Globus pallidus (tissue), 1 donor: ENCODE measurements around the gene CNOT6L.

Source experiments
- DNase-seq: peaks from one replicate; pipeline ENCODE4 v3.0.0-alpha.2; 2015; ENCODE audit warnings: low spot score

The CNOT6L gene

DNA sequence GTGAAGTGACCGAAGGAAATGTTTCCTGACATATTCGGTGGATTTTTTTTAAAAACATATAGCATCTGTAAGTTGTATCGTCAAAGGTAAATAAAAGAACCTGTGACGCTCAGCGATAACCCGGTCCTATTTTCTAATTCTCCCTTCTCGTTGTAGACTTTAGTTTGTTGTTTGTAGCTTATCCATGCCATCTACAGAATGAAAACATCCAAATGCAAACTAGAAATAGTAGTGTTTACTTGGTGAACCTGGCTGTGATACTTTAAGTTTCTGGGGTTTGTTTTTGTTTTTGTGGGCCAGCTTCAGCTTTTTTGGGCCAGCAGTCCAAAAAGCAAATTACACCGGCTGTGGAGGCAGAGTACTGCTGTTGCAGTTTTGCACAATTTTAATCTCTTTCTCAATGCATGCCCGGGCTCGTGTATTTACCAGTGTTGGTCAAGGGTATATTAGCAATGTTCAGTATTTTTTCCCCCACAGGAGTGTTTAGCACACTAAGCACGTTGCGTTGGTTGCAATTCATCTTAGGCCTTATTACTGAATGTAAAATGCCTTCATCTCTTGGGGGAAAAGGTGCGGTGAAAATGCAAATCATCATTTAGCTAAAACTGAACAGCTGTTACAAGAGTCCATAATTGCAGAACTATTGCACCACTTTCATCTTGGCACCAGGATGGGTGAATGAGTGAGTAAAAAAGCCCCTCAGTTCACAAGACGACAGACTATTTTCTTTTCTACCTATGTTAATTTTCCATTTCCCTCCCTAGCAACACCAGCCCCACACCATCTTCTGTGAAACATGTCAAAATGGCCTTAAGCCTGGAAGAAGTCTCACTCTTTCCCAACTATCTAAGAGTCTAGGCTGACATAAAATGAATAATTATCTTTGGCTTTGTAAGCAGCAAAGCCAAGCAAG, 1.7 kb upstream of the CNOT6L start:
- peak; percentile 29 for DNase-seq

DNA sequence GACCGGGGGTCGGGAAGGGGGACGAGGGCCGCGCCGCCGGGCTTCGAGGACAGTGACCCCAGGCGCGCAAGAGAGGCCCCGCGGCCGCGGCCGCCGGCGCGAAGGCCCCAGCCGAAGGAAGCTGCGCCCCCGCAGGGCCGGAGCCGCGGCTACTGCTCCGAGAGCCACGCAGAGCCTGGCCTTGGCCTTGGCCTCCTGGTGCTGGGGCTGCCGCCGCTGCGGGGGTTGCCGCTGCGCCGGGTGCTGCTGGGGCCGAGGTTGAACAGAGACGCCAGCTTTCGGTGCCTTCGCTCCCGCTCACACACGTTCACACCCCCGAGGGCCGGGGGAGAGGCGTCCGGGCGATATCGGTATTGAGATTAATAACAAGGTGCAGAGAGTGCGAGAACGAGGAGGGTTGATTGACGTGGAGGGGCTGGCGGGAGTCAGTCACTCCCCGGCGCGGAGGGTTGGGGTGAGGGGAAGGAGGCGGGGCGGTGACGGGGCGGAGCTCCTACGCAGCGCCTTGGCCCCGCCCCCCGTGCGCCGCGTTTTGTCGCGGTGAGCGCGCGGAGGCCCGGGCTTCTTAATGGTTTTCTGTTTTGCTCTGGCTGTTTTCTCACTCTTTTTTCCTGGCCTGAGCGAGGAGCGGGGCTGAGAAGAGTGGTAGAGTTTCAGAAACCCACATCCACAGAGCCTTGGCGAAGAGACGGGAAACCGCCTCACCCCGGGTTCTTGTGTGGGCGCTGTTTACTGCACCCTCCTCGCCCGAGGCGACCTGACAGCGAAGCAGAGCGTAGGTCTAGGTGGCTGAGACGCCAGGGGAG, 878 bp upstream of the CNOT6L start:
- DNase-seq = peak; percentile 93

- DNase-seq = no peak
Observed at GRCh38 chr4:77819404-77819842, 255 bp upstream of the CNOT6L start.

- DNase-seq = peak; percentile 83
Observed at GRCh38 chr4:77818073-77818601, 1.0 kb downstream of the CNOT6L start.

GRCh38 chr4:77817304-77818072, 1.7 kb downstream of the CNOT6L start:
- DNase-seq = no peak

DNA sequence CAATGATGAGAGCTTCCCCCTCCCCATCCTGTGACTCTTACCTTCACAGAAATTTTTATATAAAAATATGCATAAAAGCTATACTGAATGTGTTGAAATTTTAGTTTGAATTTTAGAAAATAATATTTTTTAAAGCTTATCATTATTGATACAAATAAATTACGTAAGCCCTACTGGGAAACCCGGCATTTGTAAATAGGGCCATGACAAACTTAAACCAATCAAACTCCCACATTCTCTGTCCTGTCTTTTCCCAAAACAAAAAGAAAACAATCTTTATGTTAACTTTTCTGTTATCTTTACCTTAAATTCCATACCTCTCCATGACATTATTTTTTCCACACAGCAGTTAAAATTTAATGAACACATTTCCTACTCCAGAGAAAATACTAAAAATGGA, 2.6 kb downstream of the CNOT6L start:
- DNase-seq = no peak

DNA sequence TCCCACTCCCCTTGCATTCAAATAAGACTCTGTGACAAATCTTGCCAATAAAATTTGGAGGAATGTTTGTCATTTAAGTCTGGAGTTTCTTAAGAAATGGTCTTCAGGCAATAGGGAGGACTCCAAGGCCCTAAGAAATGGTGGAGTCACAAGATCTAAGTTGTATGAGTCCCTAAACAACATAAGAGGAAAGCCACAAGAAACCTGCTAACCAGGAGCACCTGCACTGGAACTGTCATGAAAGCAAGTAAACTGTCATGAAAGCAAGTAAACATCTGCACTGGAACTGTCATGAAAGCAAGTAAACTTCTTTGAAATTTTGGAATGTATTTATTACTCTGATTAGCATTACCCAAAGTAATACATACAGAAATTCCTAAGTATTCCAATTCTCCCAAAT, 3.5 kb downstream of the CNOT6L start:
- DNase-seq = no peak

DNA sequence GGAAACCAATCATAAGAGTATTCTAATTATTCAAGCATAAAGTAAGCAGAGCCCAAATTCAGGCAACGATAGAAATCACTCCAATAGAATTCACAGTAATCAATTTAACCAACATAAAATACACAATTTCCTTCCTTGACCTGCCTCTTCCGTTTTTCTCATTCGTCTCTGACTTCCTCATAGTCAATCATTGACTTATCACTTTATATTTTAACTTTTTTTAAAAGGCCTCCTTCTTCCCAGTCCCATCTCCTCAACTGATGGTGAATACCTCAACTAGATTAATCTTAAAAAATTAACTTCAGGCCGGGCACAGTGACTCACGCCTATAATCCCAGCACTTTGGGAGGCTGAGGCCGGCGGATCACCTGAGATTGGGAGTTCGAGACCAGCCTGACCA, 13.3 kb downstream of the CNOT6L start:
- DNase-seq = no peak

DNA sequence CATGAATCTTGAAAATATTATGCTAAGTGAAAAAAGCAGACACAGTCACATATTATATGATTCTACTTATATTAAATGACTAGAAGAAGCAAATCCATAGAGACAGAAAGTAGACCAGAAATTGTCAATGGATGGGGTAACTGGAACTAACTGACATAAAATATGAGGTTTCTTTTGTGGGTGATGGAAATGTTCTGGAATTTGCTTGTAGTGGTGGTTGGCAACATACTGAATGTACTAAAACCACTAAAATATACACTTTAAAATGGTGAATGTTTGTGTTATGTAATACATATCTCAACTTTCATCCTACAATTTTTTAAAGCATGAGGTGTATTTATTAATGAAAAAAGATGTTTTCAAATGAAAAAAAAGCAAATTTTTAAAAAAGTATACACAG, 14.7 kb downstream of the CNOT6L start:
- DNase-seq = no peak

DNA sequence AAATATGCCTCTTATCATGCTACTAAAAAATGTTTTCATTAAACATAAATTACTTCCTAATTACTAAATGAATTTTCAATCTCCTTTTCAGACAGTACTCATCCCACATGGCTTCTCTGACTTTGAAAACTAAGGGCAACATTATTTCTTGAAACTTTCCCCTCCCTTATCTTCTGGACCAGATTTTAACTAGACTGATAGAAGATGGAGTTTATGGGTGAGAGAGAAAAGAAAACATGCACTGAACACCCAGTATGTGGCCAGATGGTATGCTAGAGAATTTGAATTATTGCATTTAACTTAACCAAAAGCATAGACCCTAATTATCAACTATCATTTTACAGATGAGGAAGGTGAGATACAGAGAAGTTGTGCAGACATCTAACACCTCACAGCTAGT, 16.8 kb downstream of the CNOT6L start:
- DNase-seq = no peak

GRCh38 chr4:77801260-77801608, 17.9 kb downstream of the CNOT6L start:
- DNase-seq = no peak

GRCh38 chr4:77800483-77801259, 18.5 kb downstream of the CNOT6L start:
- no peak for DNase-seq

DNA sequence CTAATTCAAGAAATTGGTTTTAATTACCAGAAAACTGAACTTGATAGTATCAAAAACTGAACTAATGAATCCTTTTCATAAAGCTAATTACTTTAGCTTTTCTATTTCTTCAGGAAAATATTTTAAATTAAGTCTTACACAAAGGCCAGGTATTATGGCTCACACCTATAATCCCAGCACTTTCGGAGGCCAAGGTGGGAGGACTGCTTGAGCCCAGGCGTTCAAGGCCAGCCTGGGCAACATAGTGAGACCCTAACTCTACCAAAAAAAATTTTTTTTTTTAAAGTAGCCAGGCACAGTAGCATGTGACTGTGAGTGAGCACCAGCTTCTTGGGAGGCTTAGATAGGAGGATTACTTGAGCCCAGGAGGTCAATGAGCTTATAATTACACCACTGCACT, 19.1 kb downstream of the CNOT6L start:
- DNase-seq = no peak

DNA sequence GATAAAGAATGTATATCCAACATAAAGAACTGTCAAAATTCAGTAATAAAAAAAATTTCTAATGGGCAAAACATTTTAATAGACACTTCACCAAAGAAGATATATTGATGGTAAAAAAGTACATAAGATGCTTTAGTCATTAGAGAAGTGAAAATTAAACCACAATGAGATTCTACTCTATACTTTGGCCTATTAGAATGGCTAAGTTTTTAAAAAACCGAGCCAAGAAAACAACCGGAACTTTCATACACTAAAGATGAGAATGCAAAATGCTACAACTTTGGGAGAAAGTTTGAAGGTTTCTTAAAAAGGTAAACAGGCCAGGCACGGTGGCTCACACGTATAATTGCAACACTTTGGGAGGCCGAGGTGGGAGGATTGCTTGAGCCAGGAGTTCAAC, 20.8 kb downstream of the CNOT6L start:
- no peak for DNase-seq

- DNase-seq = no peak
Observed at GRCh38 chr4:77797239-77797638, 21.9 kb downstream of the CNOT6L start.

DNA sequence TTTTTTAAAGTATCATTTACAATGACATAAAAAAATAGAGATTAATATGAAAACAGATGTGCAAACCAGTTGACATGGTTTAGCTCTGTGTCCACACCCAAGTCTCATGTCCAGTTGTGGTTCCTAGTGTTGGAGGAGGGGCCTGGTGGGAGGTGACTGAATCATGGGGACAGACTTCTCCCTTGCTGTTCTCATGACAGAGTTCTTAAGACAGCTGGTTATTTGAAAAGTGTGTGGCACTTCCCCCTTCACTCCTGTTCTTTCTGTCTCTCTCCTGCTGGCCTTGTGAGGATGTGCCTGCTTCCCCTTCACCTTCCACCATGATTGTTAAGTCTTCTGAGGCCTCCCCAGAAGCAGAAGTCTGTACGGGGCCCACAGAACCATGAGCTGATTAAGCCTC, 23.8 kb downstream of the CNOT6L start:
- DNase-seq = no peak

- DNase-seq = no peak
Observed at GRCh38 chr4:77790146-77790545, 29.0 kb downstream of the CNOT6L start.

- DNase-seq = no peak
Observed at GRCh38 chr4:77788990-77789389, 30.2 kb downstream of the CNOT6L start.

DNA sequence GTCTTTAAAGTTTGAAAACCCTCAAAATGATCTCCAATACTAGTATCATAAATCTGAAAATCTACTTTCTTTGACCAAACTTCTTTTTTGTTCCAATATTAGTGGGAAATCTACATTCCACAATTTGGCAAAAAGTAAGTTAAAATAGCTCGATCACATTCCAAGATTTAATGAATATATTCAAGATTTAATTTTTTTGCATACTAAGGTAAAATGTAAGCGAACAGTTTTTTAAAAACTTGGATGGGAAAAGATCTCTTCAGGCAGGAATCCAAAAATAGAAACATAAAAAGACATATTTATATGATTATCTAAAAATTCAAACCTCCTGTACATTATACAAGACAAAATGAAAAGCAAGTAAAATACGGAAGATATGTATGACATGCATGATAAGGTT, 31.2 kb downstream of the CNOT6L start:
- no peak for DNase-seq

DNA sequence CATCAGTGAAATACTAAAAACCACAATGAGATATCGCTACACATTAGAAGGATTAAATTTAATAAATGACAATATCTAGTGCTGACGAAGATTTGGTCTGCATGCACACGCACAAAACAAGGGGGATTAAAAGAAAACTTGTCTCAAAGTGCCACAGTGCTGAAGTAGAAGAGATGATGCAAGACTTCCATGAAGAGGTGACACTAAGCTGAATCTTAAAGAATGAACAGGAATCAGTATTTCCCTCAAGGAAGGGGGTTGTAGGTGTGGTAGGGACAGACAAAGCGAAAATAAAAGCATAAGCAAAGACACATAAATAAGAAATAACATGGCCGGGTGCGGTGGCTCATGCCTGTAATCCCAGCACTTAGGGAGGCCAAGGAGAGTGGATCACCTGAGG, 33.5 kb downstream of the CNOT6L start:
- DNase-seq = no peak

DNA sequence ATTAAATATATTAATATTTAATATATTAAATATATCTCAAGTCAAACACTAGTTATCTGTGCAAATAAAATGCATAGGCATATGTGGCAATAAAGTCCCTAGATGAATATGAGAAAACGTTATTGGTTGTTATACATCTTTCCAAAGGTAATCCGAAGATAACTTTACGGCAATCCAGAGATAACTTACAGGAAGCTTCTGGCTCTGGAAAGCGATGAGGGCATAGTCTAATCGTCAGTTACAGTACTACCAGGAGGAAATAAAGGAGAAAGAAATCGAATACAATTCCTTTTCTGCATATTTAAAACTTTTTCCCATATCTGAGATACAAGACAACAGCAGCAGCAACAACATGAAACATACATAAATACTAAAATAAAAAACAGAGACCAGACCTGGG, 35.3 kb downstream of the CNOT6L start:
- no peak for DNase-seq
